ENCODE measurements around the gene FSIP1.
A peak's percentile ranks its signal among the peaks of the same experiment; 100 is the strongest.

Gene FSIP1

GRCh38 chr15:39580485-39581241 is 202.0 kb downstream of the FSIP1 start, which contains the start of gene THBS1:
Gene THBS1 (plus strand): TSS chr15:39581079. CDS start chr15:39581858, 779 bp downstream.
- DNase-seq: peak in 1 of 2 donors; percentile 22

- peak; percentile 80 to 89 for DNase-seq
Observed at GRCh38 chr15:39580117-39580484, 202.5 kb downstream of the FSIP1 start.

- DNase-seq: no peak
Observed at GRCh38 chr15:39579487-39580116, 203.0 kb downstream of the FSIP1 start.

GRCh38 chr15:39578851-39579486 is 203.7 kb downstream of the FSIP1 start:
- DNase-seq: no peak

- DNase-seq: no peak
Observed at GRCh38 chr15:39575180-39575579, 207.5 kb downstream of the FSIP1 start.

- no peak for DNase-seq
Observed at GRCh38 chr15:39574427-39574826, 208.2 kb downstream of the FSIP1 start.

- no peak for DNase-seq
Observed at GRCh38 chr15:39573844-39574243, 208.8 kb downstream of the FSIP1 start.

- DNase-seq: no peak
Observed at GRCh38 chr15:39573287-39573686, 209.4 kb downstream of the FSIP1 start.

GRCh38 chr15:39565851-39566250 is 216.8 kb downstream of the FSIP1 start:
- DNase-seq: no peak

- no peak for DNase-seq
Observed at GRCh38 chr15:39564972-39565665, 217.5 kb downstream of the FSIP1 start.

- no peak for DNase-seq
Observed at GRCh38 chr15:39558421-39558820, 224.2 kb downstream of the FSIP1 start.

- DNase-seq: no peak
Observed at GRCh38 chr15:39556461-39556860, 226.2 kb downstream of the FSIP1 start.

GRCh38 chr15:39555885-39556284 is 226.8 kb downstream of the FSIP1 start:
- no peak for DNase-seq

- no peak for DNase-seq
Observed at GRCh38 chr15:39554746-39555387, 227.8 kb downstream of the FSIP1 start.

- DNase-seq: no peak
Observed at GRCh38 chr15:39553947-39554693, 228.5 kb downstream of the FSIP1 start.

GRCh38 chr15:39552556-39552955 is 230.1 kb downstream of the FSIP1 start:
- no peak for DNase-seq

- DNase-seq: no peak
Observed at GRCh38 chr15:39551476-39551875, 231.2 kb downstream of the FSIP1 start.

Data from CD4-positive, alpha-beta T cell treated with Interferon alpha-2 for 1 hour (primary cell).